IPS-NIHi11 (cell line): Measurements from ENCODE around the gene IL10RB.

Source experiments
- DNase-seq: peaks from one replicate; pipeline ENCODE4 v3.0.0; 2012; ENCODE audit warnings: mixed read lengths, low spot score

IL10RB gene

DNA sequence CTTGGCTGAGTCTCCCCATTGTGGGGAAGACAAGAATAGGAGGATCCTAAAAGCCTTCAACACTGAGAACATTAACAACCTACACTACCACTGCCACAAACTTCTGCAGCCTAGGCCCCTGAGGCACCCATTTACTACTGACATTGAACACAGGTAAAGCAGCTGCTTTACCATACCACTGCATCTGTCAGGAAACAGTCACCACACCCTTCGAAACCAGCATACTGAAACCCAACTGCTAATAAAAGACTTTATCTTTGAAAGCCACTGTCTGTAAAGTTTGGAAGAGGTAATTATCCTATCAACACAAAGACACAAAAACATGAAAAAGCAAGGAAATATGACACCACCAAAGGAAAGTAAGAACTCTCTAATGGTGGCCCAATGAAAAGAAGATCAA is 66.0 kb downstream of the IL10RB start:
- no peak for DNase-seq

DNA sequence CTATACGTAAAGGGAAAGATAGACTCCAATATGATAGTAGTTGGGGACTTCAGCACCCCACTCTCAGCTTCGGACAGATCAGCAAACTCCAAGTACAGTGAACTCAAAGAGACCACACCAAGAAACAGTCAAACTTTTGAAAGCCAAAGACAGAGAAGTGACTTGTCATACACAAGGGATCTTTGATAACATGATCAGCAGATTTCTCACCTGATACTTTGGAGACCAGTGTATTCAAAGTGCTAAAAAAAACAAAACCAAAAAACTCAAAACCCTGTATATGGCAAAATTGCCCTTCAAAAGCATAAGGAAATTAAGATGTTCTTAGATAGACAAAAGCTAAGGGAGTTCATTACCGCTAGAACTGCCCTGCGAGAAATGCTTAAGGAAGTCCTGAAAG is 68.0 kb downstream of the IL10RB start:
- DNase-seq: no peak

DNA sequence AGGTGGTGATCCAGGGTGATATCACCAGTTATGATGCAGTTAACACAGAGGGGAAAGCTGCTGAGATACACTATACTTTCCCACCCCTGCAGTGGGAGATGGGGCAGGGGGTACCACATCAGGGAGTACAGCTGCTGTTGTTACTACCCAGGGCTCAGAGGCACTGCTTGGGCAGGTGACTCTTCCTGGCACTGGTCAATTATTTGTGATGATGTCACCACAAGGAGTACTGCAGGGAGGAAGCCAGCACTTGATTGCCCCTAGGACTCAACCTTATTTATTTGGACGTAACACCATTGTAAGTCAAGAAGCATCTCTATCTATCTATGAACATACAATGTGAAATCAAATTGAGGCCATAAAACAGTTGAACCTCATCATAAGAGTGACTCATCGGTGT is 68.7 kb downstream of the IL10RB start:
- no peak for DNase-seq

DNA sequence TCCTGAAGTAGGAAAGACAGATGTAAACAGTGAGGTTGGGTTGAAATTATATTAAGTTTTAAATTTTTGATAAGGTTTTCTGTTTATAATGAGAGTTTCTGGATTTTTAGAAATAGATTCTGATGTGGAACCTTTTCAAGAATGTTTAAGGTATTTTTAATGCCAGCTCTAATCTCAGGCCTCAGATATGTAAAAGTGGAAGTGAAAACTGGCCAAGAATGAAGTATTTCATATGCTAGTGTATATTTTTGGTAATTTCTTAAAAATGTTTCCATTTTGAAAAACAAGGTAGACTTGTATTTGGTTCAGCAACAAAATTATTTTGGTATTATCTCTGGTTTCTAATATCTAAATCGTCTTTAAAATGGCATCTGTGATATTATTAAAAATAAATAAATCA is 73.0 kb downstream of the IL10RB start:
- no peak for DNase-seq

DNA sequence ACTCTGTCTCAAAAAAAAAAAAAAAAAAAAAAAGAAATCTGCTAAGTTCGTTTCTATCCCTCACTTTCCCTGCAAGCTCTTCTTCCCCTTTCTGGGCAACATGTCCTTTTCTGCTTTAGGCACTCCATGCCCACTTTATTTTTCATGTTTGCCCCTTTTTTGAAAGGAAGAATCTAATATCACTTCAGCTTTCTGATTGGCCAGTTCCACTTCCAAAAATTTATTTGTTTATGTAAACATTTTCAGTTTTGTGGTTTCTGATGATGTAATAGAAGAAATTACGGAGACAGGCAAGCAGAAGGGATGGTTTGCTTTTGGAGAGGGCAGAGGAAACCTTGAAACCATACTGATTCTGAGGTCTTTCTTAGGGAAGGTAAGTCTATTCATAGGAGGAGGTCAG is 73.8 kb downstream of the IL10RB start:
- DNase-seq: no peak

DNA sequence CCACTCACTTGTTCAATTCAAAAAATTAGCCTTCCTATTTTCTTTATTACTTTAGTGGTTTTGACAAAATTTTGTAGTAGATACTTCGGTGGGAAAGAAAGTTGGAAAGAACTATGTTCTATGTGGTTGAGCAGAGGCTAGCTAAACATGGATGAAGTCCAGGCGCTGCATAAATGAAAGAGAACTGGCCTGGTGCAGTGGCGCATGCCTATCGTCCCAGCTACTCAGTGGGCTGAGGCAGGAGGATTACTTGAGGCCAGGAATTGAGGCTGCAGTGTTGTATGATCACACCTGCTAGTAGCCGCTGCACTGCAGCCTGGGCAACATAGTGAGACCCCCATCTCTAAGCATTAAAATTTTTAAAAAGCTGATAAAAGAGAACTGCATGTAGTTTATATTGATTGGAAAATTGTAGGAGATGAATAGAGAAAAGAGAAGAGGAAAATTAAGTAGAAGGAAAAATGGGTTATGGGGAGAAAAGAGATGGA is 79.6 kb downstream of the IL10RB start:
- DNase-seq: no peak
